HPDE6-E6E7 (cell line): Measurements from ENCODE around the gene NUDT3.
"Not testable (repeated sequence)": the region's sequence is repeated elsewhere in the genome, so short reads cannot be mapped to it uniquely, and the experiment has no call there.

ENCODE experiments used
- DNase-seq: peaks from one replicate; pipeline ENCODE4 v3.0.0; 2011; ENCODE audit warnings: missing footprints; ENCODE audit errors: extremely low spot score

The NUDT3 gene

GRCh38 chr6:34259529-34260069 is 132.9 kb downstream of the NUDT3 start:
- no peak for DNase-seq

GRCh38 chr6:34252395-34252794 is 140.1 kb downstream of the NUDT3 start:
- not testable (repeated sequence) for DNase-seq

DNA sequence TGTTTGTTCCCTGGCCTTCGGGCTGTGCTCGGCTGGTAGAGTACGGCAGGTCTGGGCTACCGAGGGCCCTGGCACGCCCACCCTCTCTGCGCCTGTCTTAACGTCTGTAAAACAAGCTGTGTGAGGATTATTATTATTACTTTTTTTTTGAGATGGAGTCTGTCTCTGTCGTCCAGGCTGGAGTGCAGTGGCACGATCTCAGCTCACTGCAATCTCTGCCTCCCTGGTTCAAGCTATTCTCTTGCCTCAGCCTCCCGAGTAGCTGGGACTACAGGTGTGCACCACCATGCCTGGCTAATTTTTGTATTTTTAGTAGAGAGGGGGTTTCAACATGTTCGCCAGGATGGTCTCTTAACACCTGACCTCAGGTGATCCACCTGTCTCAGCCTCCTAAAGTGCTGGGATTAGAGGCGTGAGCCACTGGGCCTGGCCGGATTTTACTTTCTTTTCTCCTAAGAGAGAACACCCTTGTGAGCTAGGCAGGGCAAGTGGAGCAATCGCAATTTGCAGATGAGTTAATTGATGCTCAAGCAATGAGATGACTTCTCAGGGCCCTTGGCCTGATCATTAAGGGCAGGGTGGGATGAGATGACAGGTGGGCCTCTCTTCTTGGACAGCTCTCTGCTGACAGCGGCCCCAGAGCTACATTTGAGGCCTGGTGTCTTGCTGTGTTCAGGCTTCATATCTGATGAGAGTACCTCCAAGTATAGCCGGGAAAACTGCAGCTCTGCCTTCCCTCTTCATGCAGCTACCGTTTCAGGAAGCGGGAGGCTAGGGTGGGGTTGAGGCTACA is 142.8 kb downstream of the NUDT3 start:
- DNase-seq = no peak

GRCh38 chr6:34248727-34249468 is 143.6 kb downstream of the NUDT3 start, which contains the start of gene SMIM29:
Gene SMIM29 (minus strand): TSS chr6:34249006. CDS start chr6:34247791, 1,215 bp downstream.
- peak; percentile 93 for DNase-seq

DNA sequence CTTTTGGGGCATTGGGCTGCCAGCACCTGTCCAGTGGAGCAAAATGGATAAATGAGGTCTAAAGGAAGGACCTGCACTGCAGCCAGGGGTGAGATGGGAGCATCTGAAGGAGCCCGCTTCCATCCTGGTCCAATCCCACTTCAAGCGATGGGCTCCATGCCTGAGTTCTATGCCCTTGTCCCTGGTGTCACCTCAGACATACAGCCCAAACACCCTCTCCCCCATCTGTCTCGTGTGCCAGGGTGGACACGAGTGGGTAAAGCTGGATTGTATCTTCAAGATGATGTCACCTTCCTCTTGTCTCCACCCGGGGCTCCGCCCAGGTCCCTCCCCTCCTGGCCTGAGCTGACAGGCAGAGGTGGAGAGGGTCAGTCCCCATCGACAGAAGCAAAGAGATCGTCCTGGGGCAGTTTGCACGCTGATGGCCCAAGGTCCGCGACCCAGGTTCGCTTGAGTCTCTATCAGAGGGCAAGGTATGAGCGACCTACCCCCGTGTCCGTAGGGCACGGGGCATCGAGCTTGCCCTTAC is 144.2 kb downstream of the NUDT3 start:
- no peak for DNase-seq

- DNase-seq = no peak
These were observed 144.8 kb downstream of the NUDT3 start for GRCh38 chr6:34247481-34248197.

DNA sequence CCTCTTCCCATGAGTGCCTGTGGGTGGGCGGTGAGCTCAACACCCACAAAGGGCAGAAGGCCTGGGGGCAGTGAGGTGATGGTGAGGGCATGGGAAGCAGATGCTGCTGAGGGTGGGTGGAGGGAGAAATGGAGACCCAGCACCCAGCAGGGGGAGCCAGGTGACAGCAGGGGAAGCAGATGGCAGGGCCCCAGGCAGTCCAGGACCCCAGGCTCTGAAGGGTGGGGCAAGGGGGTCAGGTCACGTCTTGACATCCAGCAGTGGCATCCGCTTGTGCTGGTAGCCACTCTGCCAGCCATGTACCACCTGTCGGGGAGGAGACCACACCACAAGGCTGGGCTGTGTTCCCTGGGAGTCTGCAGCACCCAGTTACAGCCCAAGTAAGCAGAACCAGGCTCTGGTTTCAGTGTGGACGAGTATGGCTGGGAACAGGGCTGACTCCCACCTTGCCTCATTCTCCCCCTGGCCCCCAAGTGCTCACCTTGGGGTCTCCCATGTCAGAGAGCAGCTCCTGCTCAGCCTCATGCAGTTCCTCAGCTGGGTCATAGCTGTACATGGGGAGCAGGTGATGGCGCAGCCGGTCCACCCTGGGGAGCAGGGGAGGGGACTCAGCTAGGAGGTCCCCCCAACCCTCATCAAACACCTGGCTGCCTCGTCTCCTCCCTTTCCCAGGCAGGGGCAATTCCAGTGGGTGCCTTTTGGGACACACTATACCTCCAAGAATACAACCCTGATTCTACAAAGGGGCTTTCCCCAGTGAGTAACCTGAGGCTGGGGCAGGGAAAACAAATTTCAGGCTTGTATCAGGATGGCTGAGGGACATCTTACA is 145.7 kb downstream of the NUDT3 start:
- DNase-seq = no peak

- no peak for DNase-seq
These were observed 146.3 kb downstream of the NUDT3 start for GRCh38 chr6:34246249-34246562.

DNA sequence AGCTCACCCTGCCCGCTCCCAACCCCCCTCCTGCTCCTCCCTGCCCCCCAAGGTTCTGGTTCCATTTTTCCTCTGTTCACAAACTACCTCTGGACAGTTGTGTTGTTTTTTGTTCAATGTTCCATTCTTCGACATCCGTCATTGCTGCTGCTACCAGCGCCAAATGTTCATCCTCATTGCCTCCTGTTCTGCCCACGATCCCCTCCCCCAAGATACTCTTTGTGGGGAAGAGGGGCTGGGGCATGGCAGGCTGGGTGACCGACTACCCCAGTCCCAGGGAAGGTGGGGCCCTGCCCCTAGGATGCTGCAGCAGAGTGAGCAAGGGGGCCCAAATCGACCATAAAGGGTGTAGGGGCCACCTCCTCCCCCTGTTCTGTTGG is 146.7 kb downstream of the NUDT3 start:
- DNase-seq = not testable (repeated sequence)

- not testable (repeated sequence) for DNase-seq
These were observed 147.3 kb downstream of the NUDT3 start for GRCh38 chr6:34245032-34245760.

DNA sequence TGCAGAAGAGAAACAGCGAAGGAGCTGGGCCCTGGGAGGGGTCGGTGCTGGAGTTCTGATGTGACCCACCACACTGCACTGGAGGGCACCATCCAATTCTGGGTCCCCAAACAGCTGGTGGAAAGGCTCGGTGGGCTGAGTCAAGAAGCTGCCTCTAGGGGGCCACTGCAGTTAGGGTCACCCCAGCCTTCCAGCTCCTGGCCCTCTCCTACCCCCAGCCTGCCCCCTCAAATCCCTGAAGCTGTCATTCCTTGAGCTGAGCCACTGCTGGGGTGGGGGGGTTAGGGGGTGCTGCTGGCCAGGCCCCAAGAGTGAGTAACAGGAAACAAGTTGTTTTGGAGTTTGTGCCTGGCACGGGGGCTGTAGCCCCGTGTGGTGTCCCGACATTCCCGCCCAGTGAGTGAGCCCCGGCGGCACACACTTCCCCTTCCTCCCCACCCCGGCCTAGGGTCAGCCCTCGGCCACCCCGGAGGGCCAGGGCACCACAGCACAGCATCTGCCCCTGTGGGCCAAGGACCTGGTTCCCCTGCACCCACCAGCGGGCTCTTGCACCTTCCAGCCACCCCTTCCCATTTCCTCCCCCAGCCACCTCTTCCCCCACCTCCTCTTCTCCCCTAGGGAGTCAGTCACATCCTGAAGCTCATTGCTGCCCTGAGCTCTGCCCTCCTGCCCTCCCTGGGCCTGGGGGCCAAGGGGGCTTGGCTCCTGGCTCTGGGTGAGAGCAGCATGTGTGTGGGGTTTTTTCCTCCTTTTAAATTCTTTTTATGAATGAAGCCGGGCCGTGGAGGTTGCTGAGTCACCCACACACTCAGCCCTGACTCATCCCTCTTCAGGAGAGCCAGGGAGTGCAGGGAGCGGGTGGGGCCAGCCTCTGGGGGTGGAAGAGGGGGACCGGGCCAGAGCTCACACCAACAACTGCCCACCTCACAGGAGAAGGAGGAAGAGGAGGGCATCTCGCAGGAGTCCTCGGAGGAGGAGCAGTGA is 148.3 kb downstream of the NUDT3 start:
- peak; percentile 93 for DNase-seq

DNA sequence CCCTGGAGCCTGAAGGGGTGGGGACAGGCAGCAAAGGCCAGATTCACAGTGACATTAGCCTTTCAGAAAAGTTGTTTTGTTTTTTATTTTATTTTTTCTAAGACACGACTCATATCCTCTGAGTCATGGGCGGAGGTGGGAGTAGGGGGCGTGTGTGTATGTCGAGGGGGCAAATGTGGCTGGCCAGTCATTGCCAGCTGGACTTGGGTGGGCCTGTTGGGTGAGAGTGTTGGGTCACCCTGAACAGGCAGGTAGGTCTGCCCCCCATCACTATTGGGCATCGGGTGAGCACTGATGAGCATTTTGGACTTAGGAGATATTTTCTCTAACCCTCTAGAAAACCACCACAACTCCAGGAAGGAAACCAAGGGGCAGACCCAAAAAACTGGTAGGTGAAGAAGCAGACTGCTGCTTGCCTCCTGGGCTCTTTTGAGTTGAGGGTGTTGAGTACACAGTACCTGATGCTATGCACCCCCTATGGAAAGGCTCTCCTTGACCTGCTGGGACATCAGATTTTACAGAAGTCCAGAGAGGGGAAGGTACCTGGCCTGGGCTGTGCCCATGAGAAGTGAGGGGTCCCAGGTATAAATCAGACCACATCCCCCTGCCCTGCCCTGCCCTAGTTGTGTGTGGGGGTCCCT is 149.2 kb downstream of the NUDT3 start:
- DNase-seq = no peak

DNA sequence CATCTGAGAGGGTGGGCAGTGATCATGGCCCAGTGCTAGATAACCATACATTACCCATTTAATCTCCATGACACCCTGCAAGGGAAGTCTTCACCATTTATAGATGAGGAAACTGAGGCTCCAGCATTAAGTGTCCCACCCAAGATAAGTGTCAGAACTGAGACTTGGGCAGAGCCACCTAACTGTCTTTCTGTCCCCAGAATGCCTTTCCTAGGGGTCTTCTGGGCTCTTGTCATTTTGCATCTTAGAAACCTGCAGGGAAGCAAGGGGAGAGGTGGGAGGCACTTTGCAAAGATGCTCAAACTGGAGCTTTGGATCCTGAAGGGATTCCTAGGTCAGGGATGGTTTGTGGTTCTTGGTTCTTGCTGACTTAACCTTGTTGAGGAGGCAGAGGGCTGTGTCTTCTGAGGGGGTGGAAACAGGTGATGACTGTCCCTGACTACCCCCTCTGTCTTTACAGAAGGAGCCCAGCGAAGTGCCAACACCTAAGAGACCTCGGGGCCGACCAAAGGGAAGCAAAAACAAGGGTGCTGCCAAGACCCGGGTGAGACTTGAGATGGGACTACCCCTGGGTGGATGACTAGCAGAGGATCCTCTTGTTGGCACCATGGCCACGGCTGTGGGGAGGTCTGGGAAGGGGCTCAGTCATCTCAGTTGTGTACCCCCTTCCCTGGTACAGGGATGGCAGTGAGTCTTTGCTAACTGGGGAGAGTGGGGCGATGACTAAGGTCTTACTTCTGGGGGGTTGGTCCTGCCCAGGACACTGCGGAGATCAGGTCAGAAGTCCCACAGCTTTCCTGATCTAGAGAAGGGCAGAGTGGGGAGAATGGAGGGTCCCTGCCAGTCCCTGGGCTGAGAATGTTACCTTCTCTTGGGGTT is 150.0 kb downstream of the NUDT3 start:
- no peak for DNase-seq

DNA sequence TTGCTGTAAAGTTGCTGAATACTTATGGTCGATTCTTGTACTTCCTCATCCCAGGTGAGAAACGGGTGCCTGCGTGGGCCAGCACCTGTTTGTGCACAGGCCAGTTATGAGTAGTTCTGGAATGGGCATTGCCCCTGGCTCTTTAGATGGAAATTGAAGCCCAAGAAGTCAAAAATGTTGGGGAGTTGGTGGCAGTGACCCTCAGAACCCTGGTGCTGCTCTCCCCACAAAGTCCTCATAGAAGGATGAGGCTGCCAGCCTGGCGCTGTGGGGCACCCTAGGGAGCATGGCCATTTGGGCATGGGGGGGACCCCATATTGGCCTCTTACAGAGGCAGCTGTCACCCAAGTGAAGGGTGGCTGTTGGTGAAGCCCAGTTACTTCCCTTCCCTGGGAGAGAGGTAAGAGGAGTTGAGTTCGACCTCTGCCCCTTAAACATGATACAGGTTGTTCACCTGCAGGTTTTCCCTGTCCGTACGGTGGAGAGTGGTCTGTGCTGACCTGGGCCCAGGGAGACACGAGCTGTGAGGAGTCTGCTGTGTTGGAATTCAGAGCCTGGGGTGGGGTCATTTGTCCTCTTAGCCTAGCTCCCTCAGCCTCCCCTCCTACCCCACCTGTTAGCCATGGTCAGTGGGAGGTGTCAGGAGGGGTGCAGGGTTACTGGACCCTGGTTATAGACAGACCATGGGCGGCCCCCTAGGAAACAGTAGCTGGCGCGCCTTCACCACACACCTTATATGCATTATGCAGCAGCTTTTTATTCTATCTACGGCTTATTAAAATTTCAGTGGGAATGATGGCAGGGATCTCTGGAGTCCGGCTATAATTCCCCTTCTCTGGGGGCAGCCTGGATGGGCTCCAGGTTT is 150.9 kb downstream of the NUDT3 start:
- no peak for DNase-seq

- no peak for DNase-seq
These were observed 151.9 kb downstream of the NUDT3 start for GRCh38 chr6:34240329-34241248.

GRCh38 chr6:34239893-34240292 is 152.6 kb downstream of the NUDT3 start:
- no peak for DNase-seq
